HCT116 (cell line): ENCODE results near the gene ZNF48. TPM values are rescaled to one million over a fixed set of nuclear protein-coding genes. Genes with fewer than 3 reads are reported as not detected.
A peak's percentile ranks its signal among the peaks of the same experiment; 100 is the strongest.

Experiments used
- ATAC-seq: fragments of 200-7000 bp; cut with Tn5 transposase; 2 replicates; pipeline ENCODE4 v1.9.1; 2020; ENCODE audit warnings: mild to moderate bottlenecking, moderate library complexity
- BruUV-seq: library from RNA; stranded (reverse); fragments of 400-500 nt; replicated peaks from 2 replicates; lab custom pipeline; 2021; lab: Mats Ljungman, UMichigan
- CTCF ChIA-PET: fragments of 300-600 bp; sonication (Branson Sonifier 250); formaldehyde crosslinking; loops from one replicate; lab custom pipeline; 2021; ENCODE audit warnings: antibody characterized with exemption; lab: Charles Lee
- POLR2A ChIA-PET: fragments of 300-600, 350-600 bp; sonication (Branson Sonifier 250); formaldehyde crosslinking; loops from one replicate; lab custom pipeline; 2021; ENCODE audit warnings: antibody characterized with exemption; lab: Charles Lee
- RAD21 ChIA-PET, 2 experiments: fragments of 300-600 bp; sonication (Branson Sonifier 250); formaldehyde crosslinking; loops; one replicate each; lab custom pipeline; 2023; ENCODE audit warnings: low total read pairs in 2 of 2; ENCODE audit not compliant: uncharacterized antibody in 2 of 2, unreplicated experiment in 2 of 2, low non-redundant PET in 1 of 2; lab: Charles Lee
- DNase-seq: peaks from one replicate; pipeline ENCODE4 v3.0.0-alpha.2; 2010; ENCODE audit warnings: low read depth, low spot score
- H2AFZ ChIP-seq: fragments of 200-600 bp; shearing (Covaris generic), sonication (generic); 2 replicates; pipeline ENCODE4 v1.6.1; 2017; ENCODE audit warnings: low read depth, mixed run types, mixed read lengths, antibody characterized with exemption, low read length; ENCODE audit not compliant: poor library complexity, severe bottlenecking
- H3K27ac ChIP-seq: 2 replicates; pipeline ENCODE4 v1.5.1; 2012; ENCODE audit warnings: low read depth, low read length
- H3K27me3 ChIP-seq: fragments of 200-600 bp; sonication (generic); 2 replicates; pipeline ENCODE4 v1.6.1; 2016; ENCODE audit warnings: mixed run types, low read length, mixed read lengths; ENCODE audit not compliant: insufficient read depth
- H3K36me3 ChIP-seq, 2 experiments: fragments of 200-500 bp in 1 of 2; fragments of 200-600 bp in 1 of 2; sonication (Bioruptor generic) in 1 of 2; sonication (generic) in 1 of 2; 2 replicates each; pipeline versions ENCODE4 v1.5.1 to v1.6.1; 2014 to 2016; ENCODE audit warnings: low read length in 2 of 2, inconsistent platforms in 1 of 2, mixed read lengths in 1 of 2, mixed run types in 1 of 2; ENCODE audit not compliant: insufficient read depth in 2 of 2, control insufficient read depth in 1 of 2
- H3K4me1 ChIP-seq, 2 experiments: fragments of 200-600 bp in 1 of 2; sonication (generic) in 1 of 2; 2 replicates each; pipeline versions ENCODE4 v1.5.1 to v1.6.1; 2012 to 2017; ENCODE audit warnings: low read length in 2 of 2, inconsistent platforms in 1 of 2, mild to moderate bottlenecking in 1 of 2, mixed read lengths in 1 of 2, mixed run types in 1 of 2, moderate library complexity in 1 of 2; ENCODE audit not compliant: insufficient read depth in 2 of 2, control insufficient read depth in 1 of 2
- H3K4me2 ChIP-seq: fragments of 200-600 bp; sonication (generic); 2 replicates; pipeline ENCODE4 v1.6.1; 2017; ENCODE audit warnings: mixed run types, low read length, mixed read lengths
- H3K4me3 ChIP-seq, 2 experiments: fragments of 200-600 bp in 1 of 2; sonication (generic) in 1 of 2; replicated peaks in 1 of 2; 2 replicates each; pipeline ENCODE4 v1.5.1; 2011 to 2016; ENCODE audit warnings: low read length in 2 of 2, control low read depth in 1 of 2, low read depth in 1 of 2, mild to moderate bottlenecking in 1 of 2, mixed read lengths in 1 of 2, mixed run types in 1 of 2
- H3K79me2 ChIP-seq: fragments of 200-600 bp; sonication (generic); 2 replicates; pipeline ENCODE4 v1.6.1; 2017; ENCODE audit warnings: mild to moderate bottlenecking, mixed run types, low read length, moderate library complexity, mixed read lengths; ENCODE audit not compliant: insufficient read depth
- H3K9ac ChIP-seq: fragments of 200-600 bp; sonication (generic); 2 replicates; pipeline ENCODE4 v1.6.1; 2016; ENCODE audit warnings: low read length, mixed read lengths
- H3K9me2 ChIP-seq: fragments of 200-600 bp; sonication (generic), shearing (Covaris generic); 2 replicates; pipeline ENCODE4 v1.6.1; 2017; ENCODE audit warnings: mixed run types, mild to moderate bottlenecking, moderate library complexity; ENCODE audit not compliant: insufficient read depth
- H3K9me3 ChIP-seq, 2 experiments: fragments of 200-500 bp in 1 of 2; fragments of 200-600 bp in 1 of 2; sonication (Bioruptor generic) in 1 of 2; sonication (generic) in 1 of 2; 2 replicates each; pipeline ENCODE4 v1.6.1; 2014 to 2017; ENCODE audit warnings: low read length in 2 of 2, mixed read lengths in 2 of 2, inconsistent platforms in 1 of 2, low read depth in 1 of 2, mild to moderate bottlenecking in 1 of 2, mixed run types in 1 of 2, moderate library complexity in 1 of 2; ENCODE audit not compliant: control insufficient read depth in 1 of 2, insufficient read depth in 1 of 2
- H4K20me1 ChIP-seq: fragments of 200-600 bp; sonication (generic), shearing (Covaris generic); 2 replicates; pipeline ENCODE4 v1.6.1; 2017; ENCODE audit warnings: mixed run types, mild to moderate bottlenecking, moderate library complexity; ENCODE audit not compliant: insufficient read depth
- CBX3 ChIP-seq: IDR thresholded peaks from 2 replicates; pipeline ENCODE4 v1.6.1; 2012; ENCODE audit warnings: low read depth
- CEBPB ChIP-seq: IDR thresholded peaks from 2 replicates; pipeline ENCODE4 v1.6.1; 2012; ENCODE audit warnings: low read depth
- EZH2phosphoT487 ChIP-seq: fragments of 200-600 bp; IDR thresholded peaks from 2 replicates; pipeline ENCODE4 v1.6.1; 2018; ENCODE audit warnings: antibody characterized with exemption, borderline replicate concordance
- JUND ChIP-seq: IDR thresholded peaks from 2 replicates; pipeline ENCODE4 v1.6.1; 2012
- POLR2A ChIP-seq: IDR thresholded peaks from 2 replicates; pipeline ENCODE4 v1.7.0; 2011; ENCODE audit warnings: borderline replicate concordance; ENCODE audit not compliant: insufficient read depth, insufficient read length; ENCODE audit errors: extremely low read depth
- REST ChIP-seq: IDR thresholded peaks from 2 replicates; pipeline ENCODE4 v1.6.1; 2012; ENCODE audit warnings: low read depth
- SRF ChIP-seq: IDR thresholded peaks from 2 replicates; pipeline ENCODE4 v1.6.1; 2012; ENCODE audit warnings: low read depth
- YY1 ChIP-seq: IDR thresholded peaks from 2 replicates; pipeline ENCODE4 v1.6.1; 2011; ENCODE audit warnings: low read length, low read depth, moderate library complexity, mild to moderate bottlenecking; ENCODE audit not compliant: insufficient replicate concordance; ENCODE audit errors: extremely low read depth
- ZNF274 ChIP-seq: fragments of 200-500 bp; sonication (Bioruptor generic); IDR thresholded peaks from 2 replicates; pipeline ENCODE4 v1.6.1; 2014; ENCODE audit warnings: mild to moderate bottlenecking, low read depth, low read length, inconsistent platforms
- intact Hi-C: fragments of 100-400 bp; cut with micrococcal nuclease; formaldehyde crosslinking; loops from 2 replicates; pipeline ENCODE4 v1.10.0; 2022
- total RNA-seq: library from RNA; stranded (reverse); gene quantifications from one replicate; pipeline ENCODE4 v1.2.1, GENCODE V29; 2021; ENCODE audit not compliant: unreplicated experiment
- TF ChIP-seq, protein P1 (sequence below): IDR thresholded peaks from 2 replicates; pipeline ENCODE4 v1.6.1; 2012

Gene ZNF48
- total RNA-seq, 1 experiment from 2014 or later = 17.9 TPM

DNA sequence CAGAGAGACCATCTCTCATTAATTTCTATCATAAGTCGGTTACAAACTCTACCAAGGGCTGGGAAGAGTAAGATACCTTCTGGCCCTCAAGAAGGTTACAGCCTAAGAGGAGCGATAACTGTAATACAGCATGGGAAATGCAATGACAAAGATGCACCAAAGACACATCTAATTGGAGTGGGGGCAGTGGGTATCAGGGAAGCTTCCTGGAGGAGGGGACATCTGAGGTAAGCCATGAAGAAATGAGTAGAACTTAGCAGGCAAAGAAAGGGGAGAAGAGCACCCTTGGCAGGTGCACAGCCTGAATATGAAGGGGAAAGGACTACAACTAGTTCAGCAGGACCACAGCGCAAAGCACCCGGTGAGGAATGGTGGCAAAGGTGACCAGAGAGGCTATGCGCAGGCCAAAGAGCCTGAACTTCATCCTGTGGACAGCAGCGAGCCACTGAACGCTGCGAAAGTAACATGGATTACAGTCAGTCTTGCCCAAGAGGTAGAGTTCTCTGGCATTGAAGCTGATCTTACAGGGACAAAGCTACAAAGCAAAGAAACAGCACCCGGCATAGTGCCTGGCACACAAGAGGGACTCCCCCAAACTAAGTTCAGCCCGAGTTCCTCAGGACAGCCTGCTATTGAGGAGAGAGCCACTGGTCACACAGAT is 27.7 kb upstream of the ZNF48 start:
- no peak for DNase-seq
- H3K9me3 ChIP-seq = no peaks in the 10 kb centered on the region

More for the DNA sequence above, 27.7 kb upstream of the ZNF48 start:
- POLR2A ChIA-PET = no interaction called here
- no TSS peak for BruUV-seq
- H3K9ac ChIP-seq = peak overlapping the region; percentile 82; the same call in 1 of the 2 replicates
- H3K79me2 ChIP-seq = peaks cover 71% of the 10 kb centered on the region
- H3K27ac ChIP-seq = no peak overlapping the region
- no peaks in the 10 kb centered on the region for H3K27me3 ChIP-seq
- intact Hi-C loops = no loop called here
- H3K4me2 ChIP-seq = 0 out of 2 replicates have a peak overlapping the region, but pooled peaks have one; percentile 92
- peaks cover 14 to 18% of the 10 kb centered on the region in 2 experiments for H3K36me3 ChIP-seq
- no peaks in the 10 kb centered on the region for H3K9me2 ChIP-seq
- H3K4me3 ChIP-seq = no peak overlapping the region
- TF ChIP-seq CBX3 (no peak), REST (no peak), POLR2A (no peak), ZNF274 (no peak), JUND (no peak), EZH2phosphoT487 (no peak), CEBPB (no peak), YY1 (no peak), SRF (no peak)
- TF ChIP-seq, protein P1, sequence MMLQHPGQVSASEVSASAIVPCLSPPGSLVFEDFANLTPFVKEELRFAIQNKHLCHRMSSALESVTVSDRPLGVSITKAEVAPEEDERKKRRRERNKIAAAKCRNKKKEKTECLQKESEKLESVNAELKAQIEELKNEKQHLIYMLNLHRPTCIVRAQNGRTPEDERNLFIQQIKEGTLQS = no peak
- peaks cover 18 to 30% of the 10 kb centered on the region in 2 experiments for H3K4me1 ChIP-seq
- CTCF ChIA-PET = no interaction called here
- H4K20me1 ChIP-seq = no peaks in the 10 kb centered on the region
- no peak for ATAC-seq
- RAD21 ChIA-PET = no interaction called here
- no peak overlapping the region for H2AFZ ChIP-seq
